CD14-positive monocyte (primary cell): ENCODE measurements around the gene SETD5. TPM values are rescaled to one million over a fixed set of nuclear protein-coding genes. Genes with fewer than 3 reads are reported as not detected.

Source experiments
- DNase-seq, 3 donors: peaks; one replicate each; pipeline ENCODE4 v3.0.0-alpha.2; 2011 to 2022
- H2AFZ ChIP-seq: 2 replicates; pipeline ENCODE4 v1.6.0; 2012; ENCODE audit warnings: mild to moderate bottlenecking, low read depth, low read length, inconsistent platforms; ENCODE audit not compliant: insufficient read depth, poor library complexity, severe bottlenecking
- H3K27ac ChIP-seq, 2 donors: 1 replicate in 1 of 2; 2 replicates in 1 of 2; pipeline ENCODE4 v1.5.1; 2012 to 2013; ENCODE audit warnings: low read length in 2 of 2, control low read depth in 1 of 2, inconsistent platforms in 1 of 2, low read depth in 1 of 2, mild to moderate bottlenecking in 1 of 2
- H3K27me3 ChIP-seq, 2 donors: one replicate each; pipeline versions ENCODE4 v1.6.0 to v1.6.1; 2011 to 2013; ENCODE audit warnings: low read length in 2 of 2; ENCODE audit not compliant: control insufficient read depth in 2 of 2, insufficient read depth in 2 of 2
- H3K36me3 ChIP-seq, 2 donors: replicated peaks in 1 of 2; 1 replicate in 1 of 2; 2 replicates in 1 of 2; pipeline versions ENCODE4 v1.5.1 to v1.6.1; 2012 to 2013; ENCODE audit warnings: low read length in 2 of 2, control low read depth in 1 of 2, inconsistent platforms in 1 of 2, mild to moderate bottlenecking in 1 of 2; ENCODE audit not compliant: insufficient read depth in 2 of 2, control insufficient read depth in 1 of 2
- H3K4me1 ChIP-seq, 2 donors: 1 replicate in 1 of 2; 2 replicates in 1 of 2; pipeline versions ENCODE4 v1.5.1 to v1.6.1; 2012 to 2013; ENCODE audit warnings: low read length in 2 of 2, control low read depth in 1 of 2, inconsistent platforms in 1 of 2, mild to moderate bottlenecking in 1 of 2, moderate library complexity in 1 of 2; ENCODE audit not compliant: insufficient read depth in 2 of 2, control insufficient read depth in 1 of 2
- H3K4me2 ChIP-seq: replicated peaks from 2 replicates; pipeline ENCODE3; 2012; ENCODE audit warnings: low read length, moderate library complexity, mild to moderate bottlenecking; ENCODE audit not compliant: poor library complexity, severe bottlenecking; ENCODE audit errors: extremely low read depth
- H3K4me3 ChIP-seq, 3 experiments: fragments of 200-600 bp in 1 of 3; sonication (generic) in 1 of 3; replicated peaks in 1 of 3; 1 replicate in 2 of 3; 2 replicates in 1 of 3; pipeline ENCODE4 v1.5.1; 2011 to 2013; ENCODE audit warnings: low read length in 3 of 3, mild to moderate bottlenecking in 3 of 3, control low read depth in 2 of 3, low read depth in 2 of 3, inconsistent platforms in 1 of 3, moderate library complexity in 1 of 3
- H3K79me2 ChIP-seq: 2 replicates; pipeline ENCODE4 v1.6.0; 2012; ENCODE audit warnings: mild to moderate bottlenecking, control low read depth, inconsistent platforms, low read length, moderate library complexity; ENCODE audit not compliant: insufficient read depth
- H3K9ac ChIP-seq: 2 replicates; pipeline ENCODE4 v1.6.0; 2017; ENCODE audit warnings: low read length, mild to moderate bottlenecking; ENCODE audit not compliant: insufficient read depth, poor library complexity, severe bottlenecking
- H3K9me3 ChIP-seq, 2 donors: replicated peaks in 1 of 2; 1 replicate in 1 of 2; 2 replicates in 1 of 2; pipeline versions ENCODE4 v1.5.1 to v1.6.1; 2012 to 2013; ENCODE audit warnings: low read length in 2 of 2, control low read depth in 1 of 2; ENCODE audit not compliant: control insufficient read depth in 1 of 2, insufficient read depth in 1 of 2
- H4K20me1 ChIP-seq: 2 replicates; pipeline ENCODE4 v1.6.0; 2012; ENCODE audit warnings: mild to moderate bottlenecking, low read length, control low read depth, moderate library complexity; ENCODE audit not compliant: insufficient read depth
- H3K27ac Mint-ChIP-seq, 7 donors: one replicate each; pipeline ENCODE4 v1.8.0; 2020; ENCODE audit warnings: mild to moderate bottlenecking in 7 of 7, mixed read lengths in 7 of 7, moderate library complexity in 6 of 7, inconsistent platforms in 2 of 7
- H3K27me3 Mint-ChIP-seq, 3 donors: one replicate each; pipeline ENCODE4 v1.8.0; 2021 to 2022; ENCODE audit warnings: low read depth in 3 of 3, mild to moderate bottlenecking in 3 of 3, mixed read lengths in 3 of 3, moderate library complexity in 3 of 3, inconsistent platforms in 1 of 3
- H3K36me3 Mint-ChIP-seq, 2 donors: one replicate each; pipeline ENCODE4 v1.8.0; 2020; ENCODE audit warnings: mixed read lengths in 2 of 2, inconsistent platforms in 1 of 2, mild to moderate bottlenecking in 1 of 2
- H3K4me1 Mint-ChIP-seq: one replicate; pipeline ENCODE4 v1.8.0; 2020; ENCODE audit warnings: mild to moderate bottlenecking, mixed read lengths
- H3K4me3 Mint-ChIP-seq, 2 donors: one replicate each; pipeline ENCODE4 v1.8.0; 2020; ENCODE audit warnings: mild to moderate bottlenecking in 2 of 2, mixed read lengths in 2 of 2, moderate library complexity in 1 of 2
- H3K9me3 Mint-ChIP-seq, 7 donors: one replicate each; pipeline ENCODE4 v1.8.0; 2020 to 2022; ENCODE audit warnings: mixed read lengths in 7 of 7, mild to moderate bottlenecking in 6 of 7, moderate library complexity in 6 of 7, inconsistent platforms in 2 of 7
- CTCF ChIP-seq: fragments of 200-600 bp; IDR thresholded peaks from one replicate; pipeline ENCODE4 v1.8.0; 2022; ENCODE audit warnings: antibody characterized with exemption, mild to moderate bottlenecking
- WGBS: methylation state at CpG from one replicate; pipeline ENCODE4 v1.1.5; 2013; ENCODE audit warnings: missing lambda C conversion rate; ENCODE audit not compliant: insufficient coverage; 5-methylcytosine and 5-hydroxymethylcytosine counted together
- intact Hi-C, 2 donors: fragments of 100-400 bp; cut with micrococcal nuclease; formaldehyde crosslinking; loops; one replicate each; pipeline versions ENCODE4 v1.15.0 to v1.15.1; 2023
- polyA plus RNA-seq, 3 donors: library from polyadenylated mRNA; depleted of rRNA in 1 of 3; unstranded in 2 of 3; stranded (reverse) in 1 of 3; fragments of 300-500 nt in 2 of 3; fragments of >200 nt in 1 of 3; fragmentation: Illumina TruSeq in 2 of 3; gene quantifications; 1 replicate in 2 of 3; 2 replicates in 1 of 3; pipeline ENCODE4 v1.2.3, GENCODE V29; 2012 to 2021

Gene SETD5
- polyA plus RNA-seq, 3 donors, result 4.1 to 51.5 (median 13.7) TPM

DNA sequence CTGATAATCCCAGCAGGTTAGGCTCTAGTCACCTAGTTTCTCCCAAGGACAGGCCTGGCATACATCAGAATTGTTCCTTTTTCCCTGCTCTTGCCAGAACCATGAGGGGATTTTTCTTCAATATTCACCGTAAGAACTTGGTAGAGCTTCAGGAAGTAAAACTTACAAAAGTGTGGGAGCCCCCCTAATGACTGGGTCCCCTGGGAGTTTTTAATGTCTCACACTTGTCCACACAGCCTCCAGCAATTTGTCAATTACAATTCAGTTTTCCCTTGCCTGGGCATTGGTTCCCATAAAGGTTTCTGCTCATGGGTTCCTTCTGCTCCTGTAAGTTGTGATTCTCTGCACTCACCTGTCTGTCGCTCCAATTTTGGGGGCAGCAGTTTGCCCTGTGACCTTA lies 127.7 kb downstream of the SETD5 start:
- no peaks in the 10 kb centered on the region for H3K9me3 ChIP-seq
- no peaks in the 10 kb centered on the region for H4K20me1 ChIP-seq
- no peak overlapping the region for H3K4me3 ChIP-seq
- Mint-ChIP-seq H3K36me3 (no peaks in the 10 kb centered on the region), H3K4me1 (no peaks in the 10 kb centered on the region), H3K4me3 (no peak overlapping the region), H3K9me3 (peaks cover 0 to 4% (median 1%) of the 10 kb centered on the region in 7 donors), H3K27ac (no peak overlapping the region), H3K27me3 (peaks cover 5 to 42% (median 6%) of the 10 kb centered on the region in 3 donors)
- no peak overlapping the region for H3K9ac ChIP-seq
- H3K4me2 ChIP-seq, result no peak overlapping the region
- intact Hi-C loops, result no loop called here
- TF ChIP-seq CTCF, result no peak
- H3K36me3 ChIP-seq, result no peaks in the 10 kb centered on the region
- no peak for DNase-seq
- no peak overlapping the region for H2AFZ ChIP-seq
- no peak overlapping the region for H3K27ac ChIP-seq
- WGBS, result no CpG with 5 or more reads among the region's 2 CpGs
- H3K27me3 ChIP-seq, result peaks cover 0 to 4% of the 10 kb centered on the region in 2 donors
- H3K4me1 ChIP-seq, result no peaks in the 10 kb centered on the region
- H3K79me2 ChIP-seq, result no peaks in the 10 kb centered on the region

Other genes with a start within 250 kb of the SETD5 start
- gene SRGAP3, start 148.0 kb upstream of the SETD5 start, polyA plus RNA-seq, result 1 to 10 TPM in 1 of 3 donors, under 1 TPM in 2; 0.27 to 1.3 (median 0.87) TPM
- 10 to 100 TPM; 10.2 to 13.1 (median 11.5) TPM for gene THUMPD3, start 34.6 kb upstream of the SETD5 start, polyA plus RNA-seq
- gene LHFPL4, start 156.2 kb downstream of the SETD5 start, polyA plus RNA-seq, result not detected